Neural progenitor cell (in vitro differentiated cells): Measurements from ENCODE around the gene MEX3D.

Experiments
- CTCF ChIP-seq: fragments of 200-600 bp; sonication (generic); IDR thresholded peaks from 2 replicates; pipeline ENCODE4 v1.5.1; 2017; ENCODE audit warnings: antibody characterized with exemption, mild to moderate bottlenecking
- EZH2 ChIP-seq: fragments of 200-600 bp; sonication (generic); IDR thresholded peaks from 2 replicates; pipeline ENCODE4 v1.6.1; 2017; ENCODE audit warnings: antibody characterized with exemption, mild to moderate bottlenecking, moderate library complexity

GRCh38 chr19:1516395-1516753 lies 51.8 kb downstream of the MEX3D start:
- TF ChIP-seq CTCF (no peak), EZH2 (no peak)
